ENCODE measurements around the gene UNC5B. TPM values are rescaled to one million over a fixed set of nuclear protein-coding genes. Genes with fewer than 3 reads are reported as not detected.

Gene UNC5B
- total RNA-seq, 1 donor from 2014 or later: 22.4 TPM

DNA sequence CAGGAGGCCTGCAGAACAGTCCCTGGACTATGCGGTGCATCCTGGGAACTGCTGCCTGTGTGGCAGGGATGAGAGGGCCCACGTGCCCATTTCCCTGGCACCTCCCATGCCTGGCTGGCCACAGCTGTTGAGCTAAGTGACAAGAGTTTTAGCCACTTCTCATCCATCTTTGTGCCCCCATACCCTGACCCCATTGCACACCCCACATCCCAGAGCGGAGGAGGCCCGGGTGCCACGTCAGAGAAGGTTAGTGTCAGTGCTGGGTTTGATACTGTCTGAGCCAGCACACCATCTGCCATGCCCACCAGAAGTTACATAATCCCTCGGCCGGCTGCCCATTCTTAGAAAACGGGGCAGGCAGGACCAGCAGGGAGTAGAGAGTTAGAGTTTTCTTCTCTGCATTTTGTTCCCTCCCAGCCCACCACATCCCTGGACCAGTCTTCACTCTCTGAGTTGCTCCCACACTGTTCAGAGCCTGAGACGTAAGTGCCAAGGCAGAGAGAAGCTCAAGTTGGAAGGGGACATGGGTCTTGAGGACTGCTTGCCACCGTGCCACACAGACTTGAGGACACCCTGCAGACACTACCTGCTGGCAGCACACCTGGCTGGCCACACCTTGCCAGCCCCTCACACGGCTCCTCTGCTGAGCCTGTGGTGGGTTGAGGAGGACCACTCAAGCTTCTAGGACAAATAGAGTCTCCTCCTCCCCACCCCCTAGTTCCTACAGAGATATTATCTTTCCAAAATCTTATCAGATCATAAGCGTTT lies 13.1 kb downstream of the UNC5B start:
- H3K27ac Mint-ChIP-seq: no peak overlapping the region
- TF ChIP-seq, protein P1, sequence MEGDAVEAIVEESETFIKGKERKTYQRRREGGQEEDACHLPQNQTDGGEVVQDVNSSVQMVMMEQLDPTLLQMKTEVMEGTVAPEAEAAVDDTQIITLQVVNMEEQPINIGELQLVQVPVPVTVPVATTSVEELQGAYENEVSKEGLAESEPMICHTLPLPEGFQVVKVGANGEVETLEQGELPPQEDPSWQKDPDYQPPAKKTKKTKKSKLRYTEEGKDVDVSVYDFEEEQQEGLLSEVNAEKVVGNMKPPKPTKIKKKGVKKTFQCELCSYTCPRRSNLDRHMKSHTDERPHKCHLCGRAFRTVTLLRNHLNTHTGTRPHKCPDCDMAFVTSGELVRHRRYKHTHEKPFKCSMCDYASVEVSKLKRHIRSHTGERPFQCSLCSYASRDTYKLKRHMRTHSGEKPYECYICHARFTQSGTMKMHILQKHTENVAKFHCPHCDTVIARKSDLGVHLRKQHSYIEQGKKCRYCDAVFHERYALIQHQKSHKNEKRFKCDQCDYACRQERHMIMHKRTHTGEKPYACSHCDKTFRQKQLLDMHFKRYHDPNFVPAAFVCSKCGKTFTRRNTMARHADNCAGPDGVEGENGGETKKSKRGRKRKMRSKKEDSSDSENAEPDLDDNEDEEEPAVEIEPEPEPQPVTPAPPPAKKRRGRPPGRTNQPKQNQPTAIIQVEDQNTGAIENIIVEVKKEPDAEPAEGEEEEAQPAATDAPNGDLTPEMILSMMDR (conservative IDR thresholded peaks at IDR 0.05): no peak
- H3K4me3 Mint-ChIP-seq: no peak overlapping the region
- peaks cover 43% of the 10 kb centered on the region for H3K4me1 Mint-ChIP-seq (ENCODE audit: unreplicated experiment)
- DNase-seq (ENCODE audit: extremely low spot score, unreplicated experiment): no peak
- H3K9me3 Mint-ChIP-seq: no peaks in the 10 kb centered on the region
- H3K27me3 Mint-ChIP-seq: peaks cover 4% of the 10 kb centered on the region
- H3K36me3 Mint-ChIP-seq: no peaks in the 10 kb centered on the region

DNA sequence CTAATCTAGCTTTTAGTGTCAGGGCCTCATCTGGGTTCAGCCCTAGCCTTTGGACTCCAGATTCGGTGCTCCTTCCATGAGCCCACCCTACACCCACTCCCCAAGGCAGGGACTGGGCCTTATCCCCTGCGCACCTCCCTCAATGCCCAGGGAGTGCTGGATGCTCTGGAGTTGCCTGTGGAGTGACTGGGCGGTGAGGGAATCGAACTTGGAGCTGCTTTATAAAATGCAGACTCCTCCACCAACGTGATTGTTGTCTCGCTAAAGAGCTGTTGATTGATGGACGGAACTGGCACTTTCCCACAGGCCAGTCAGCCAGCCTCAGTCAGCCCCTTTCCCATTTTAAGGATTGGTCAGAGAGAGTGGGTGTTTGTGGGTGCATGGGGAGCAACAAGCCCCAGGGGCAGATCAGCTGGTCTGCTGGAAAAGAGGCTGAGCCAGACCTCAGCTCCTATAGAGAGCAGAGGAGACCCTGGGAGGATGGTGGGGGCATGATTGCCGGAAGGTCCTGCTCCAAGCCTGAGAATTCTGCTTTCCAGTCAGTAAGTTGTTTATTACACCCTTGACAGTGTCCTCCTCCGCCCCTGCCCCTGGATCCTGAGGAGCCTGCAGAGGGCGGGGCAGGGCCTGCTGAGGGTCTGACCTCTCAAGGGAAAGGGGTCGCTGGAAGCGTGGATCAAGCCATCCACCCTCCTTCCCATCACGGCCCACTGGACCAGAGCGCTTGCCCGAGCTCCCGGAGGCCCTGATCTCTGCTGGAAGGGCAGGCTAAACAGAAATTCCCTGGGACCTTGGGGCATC lies 16.7 kb downstream of the UNC5B start:
- Mint-ChIP-seq H3K27me3 (no peaks in the 10 kb centered on the region), H3K4me1 (ENCODE audit: unreplicated experiment) (peaks cover 37% of the 10 kb centered on the region), H3K27ac (no peak overlapping the region), H3K9me3 (no peaks in the 10 kb centered on the region), H3K4me3 (no peak overlapping the region), H3K36me3 (no peaks in the 10 kb centered on the region)
- DNase-seq (ENCODE audit: extremely low spot score, unreplicated experiment): no peak
- TF ChIP-seq, protein P1 (conservative IDR thresholded peaks at IDR 0.05): no peak

DNA sequence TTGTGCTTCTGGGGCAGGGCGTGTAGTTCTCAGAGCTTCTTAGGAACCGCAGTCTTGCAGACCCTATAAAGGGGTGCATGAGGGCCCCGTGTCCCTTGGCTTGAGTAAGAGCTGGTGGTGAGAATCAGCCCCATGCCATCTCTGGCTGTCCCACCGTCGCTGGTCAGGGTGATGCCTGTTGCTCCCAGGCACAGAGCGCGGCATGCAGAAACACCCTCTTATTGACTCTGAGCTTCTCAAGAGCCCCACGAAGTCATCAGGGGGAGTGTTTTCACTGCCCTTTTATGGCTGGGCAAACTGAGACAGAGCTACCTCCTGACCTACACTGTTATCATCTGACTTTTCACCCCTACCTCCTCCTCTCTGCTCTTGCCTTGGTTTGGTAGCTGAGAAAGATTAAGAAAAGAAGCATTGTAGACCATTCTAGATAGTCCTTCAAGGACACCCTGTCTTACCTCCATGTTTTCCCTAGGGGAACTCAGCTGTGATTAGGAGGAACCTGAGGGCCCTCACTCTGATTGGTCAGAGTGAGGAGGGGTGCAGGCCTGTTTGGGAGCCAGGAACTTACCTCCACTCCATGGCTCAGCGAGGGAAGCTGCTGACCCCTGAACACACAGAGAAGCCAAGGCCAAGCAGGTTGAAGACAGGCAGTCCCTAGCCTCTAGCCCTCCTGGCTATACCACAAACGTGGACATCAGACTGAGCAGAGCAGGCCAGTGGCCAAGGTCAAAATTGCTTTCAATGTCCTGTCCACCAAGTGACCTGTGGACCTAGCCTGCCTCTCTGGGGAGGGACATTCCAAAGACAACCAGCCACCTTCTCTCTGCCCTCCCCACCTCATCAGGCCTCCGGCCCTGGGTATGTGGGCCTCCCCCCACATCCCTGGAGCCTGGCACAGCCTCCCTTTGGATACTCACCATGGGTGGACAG lies 17.6 kb downstream of the UNC5B start:
- no peak overlapping the region for H3K27ac Mint-ChIP-seq
- peaks cover 43% of the 10 kb centered on the region for H3K4me1 Mint-ChIP-seq (ENCODE audit: unreplicated experiment)
- no peak overlapping the region for H3K4me3 Mint-ChIP-seq
- TF ChIP-seq, protein P1 (conservative IDR thresholded peaks at IDR 0.05): no peak
- no peaks in the 10 kb centered on the region for H3K27me3 Mint-ChIP-seq
- H3K9me3 Mint-ChIP-seq: no peaks in the 10 kb centered on the region
- DNase-seq (ENCODE audit: extremely low spot score, unreplicated experiment): no peak
- H3K36me3 Mint-ChIP-seq: no peaks in the 10 kb centered on the region

DNA sequence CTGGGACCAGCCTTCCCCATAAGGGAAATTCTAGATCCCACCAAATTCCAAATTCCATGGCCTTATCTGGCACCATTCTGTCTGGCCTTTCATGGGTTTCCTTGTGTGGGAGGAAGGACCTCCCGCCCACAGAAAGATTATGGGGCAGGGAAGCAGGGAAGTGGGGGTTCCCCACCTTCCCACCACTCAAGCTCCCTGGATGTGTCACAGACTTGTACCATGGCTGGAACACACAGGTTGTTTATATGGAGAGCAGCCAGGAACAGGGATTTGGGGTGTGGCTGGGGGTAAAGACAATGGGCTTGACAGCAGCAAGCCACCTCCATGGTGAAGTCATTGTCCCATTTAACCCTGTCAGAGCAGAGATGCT lies 18.3 kb downstream of the UNC5B start:
- H3K27ac Mint-ChIP-seq: no peak overlapping the region
- H3K36me3 Mint-ChIP-seq: no peaks in the 10 kb centered on the region
- peaks cover 46% of the 10 kb centered on the region for H3K4me1 Mint-ChIP-seq (ENCODE audit: unreplicated experiment)
- no peaks in the 10 kb centered on the region for H3K27me3 Mint-ChIP-seq
- no peaks in the 10 kb centered on the region for H3K9me3 Mint-ChIP-seq
- TF ChIP-seq, protein P1 (conservative IDR thresholded peaks at IDR 0.05): no peak
- no peak overlapping the region for H3K4me3 Mint-ChIP-seq
- DNase-seq (ENCODE audit: extremely low spot score, unreplicated experiment): no peak

DNA sequence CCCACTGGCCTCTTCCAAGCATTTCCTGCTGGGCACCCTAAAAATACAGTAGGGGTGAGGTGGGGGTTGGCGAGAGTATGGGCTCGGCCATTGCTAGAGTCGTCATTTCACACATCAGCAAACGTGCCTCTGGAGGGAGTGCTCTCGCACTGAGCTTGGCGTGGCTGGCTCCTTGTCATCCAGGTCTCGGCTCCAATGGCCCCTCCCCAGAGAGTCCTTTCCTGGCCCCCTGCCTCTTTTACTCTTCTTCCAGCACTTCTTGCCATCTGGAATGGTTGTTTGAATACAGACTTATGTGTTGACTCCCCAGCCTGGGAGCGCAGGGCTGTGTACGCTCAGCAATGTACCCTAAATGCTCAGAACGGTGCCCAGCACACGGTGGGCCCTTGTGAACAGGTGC lies 18.8 kb downstream of the UNC5B start:
- no peak for DNase-seq (ENCODE audit: extremely low spot score, unreplicated experiment)
- Mint-ChIP-seq H3K27me3 (no peaks in the 10 kb centered on the region), H3K27ac (no peak overlapping the region), H3K4me1 (ENCODE audit: unreplicated experiment) (peaks cover 52% of the 10 kb centered on the region), H3K9me3 (no peaks in the 10 kb centered on the region), H3K4me3 (no peak overlapping the region), H3K36me3 (no peaks in the 10 kb centered on the region)
- TF ChIP-seq, protein P1 (conservative IDR thresholded peaks at IDR 0.05): no peak
